Measurements from ENCODE around the gene CCDC30. TPM values are rescaled to one million over a fixed set of nuclear protein-coding genes. Genes with fewer than 3 reads are reported as not detected.

The CCDC30 gene
- total and polyA plus RNA-seq, 9 of the 15 experiments (the other 6 are each of a cell fraction or from before 2014, with no cell fraction given): 0.05 to 0.91 (median 0.24) TPM

DNA sequence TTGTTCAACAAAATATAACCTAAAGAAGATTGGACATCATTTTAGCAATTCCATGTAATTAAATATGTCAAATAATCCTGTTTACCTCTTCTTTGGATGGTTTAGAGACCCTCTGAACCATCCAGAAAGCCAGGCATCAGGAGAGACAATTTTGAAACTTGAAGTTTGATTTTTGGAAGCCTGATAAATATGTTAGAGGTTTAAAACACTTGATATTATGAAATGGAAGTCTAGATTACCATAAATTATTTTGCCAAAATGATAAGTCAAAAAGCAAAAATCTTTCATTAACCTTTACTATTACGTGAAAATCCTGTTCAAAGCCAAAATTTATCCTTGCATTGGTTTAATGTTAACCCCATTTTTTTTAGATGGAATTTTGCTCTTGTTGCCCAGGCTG lies 43.5 kb downstream of the CCDC30 start (continued):
- no peak for TF ChIP-seq ELK3 (CRISPR knock-in tag; IDR thresholded peaks at IDR 0.05)
- peak; percentile 47; the same call in 1 of the 2 replicates for TF ChIP-seq HLTF (IDR thresholded peaks at IDR 0.05)
- no peak for TF ChIP-seq ZNF449 (CRISPR knock-in tag; IDR thresholded peaks at IDR 0.05)
- no peak for TF ChIP-seq SREBF1 (IDR thresholded peaks at IDR 0.05; ENCODE audit: borderline replicate concordance, low read depth, low read length)
- TF ChIP-seq U2AF2 (optimal IDR thresholded peaks at IDR 0.05; ENCODE audit: low read depth, low read length): no peak
- no peak for TF ChIP-seq SRSF9 (IDR thresholded peaks at IDR 0.05; ENCODE audit: borderline replicate concordance, low read depth, low read length)
- no peak for TF ChIP-seq MCM2 (IDR thresholded peaks at IDR 0.05; ENCODE audit: low read depth)
- no peak for TF ChIP-seq IFI16 (CRISPR knock-in tag; IDR thresholded peaks at IDR 0.05)
- TF ChIP-seq DDX20 (tag; IDR thresholded peaks at IDR 0.05; ENCODE audit: low read depth): no peak
- TF ChIP-seq, protein P1, sequence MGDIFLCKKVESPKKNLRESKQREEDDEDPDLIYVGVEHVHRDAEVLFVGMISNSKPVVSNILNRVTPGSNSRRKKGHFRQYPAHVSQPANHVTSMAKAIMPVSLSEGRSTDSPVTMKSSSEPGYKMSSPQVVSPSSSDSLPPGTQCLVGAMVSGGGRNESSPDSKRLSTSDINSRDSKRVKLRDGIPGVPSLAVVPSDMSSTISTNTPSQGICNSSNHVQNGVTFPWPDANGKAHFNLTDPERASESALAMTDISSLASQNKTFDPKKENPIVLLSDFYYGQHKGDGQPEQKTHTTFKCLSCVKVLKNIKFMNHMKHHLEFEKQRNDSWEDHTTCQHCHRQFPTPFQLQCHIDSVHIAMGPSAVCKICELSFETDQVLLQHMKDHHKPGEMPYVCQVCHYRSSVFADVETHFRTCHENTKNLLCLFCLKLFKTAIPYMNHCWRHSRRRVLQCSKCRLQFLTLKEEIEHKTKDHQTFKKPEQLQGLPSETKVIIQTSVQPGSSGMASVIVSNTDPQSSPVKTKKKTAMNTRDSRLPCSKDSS (IDR thresholded peaks at IDR 0.05; ENCODE audit: low read depth, partially characterized antibody): peak; percentile 31
- no peak for TF ChIP-seq NFRKB (IDR thresholded peaks at IDR 0.05; ENCODE audit: low read depth)
- TF ChIP-seq RNF219 (CRISPR knock-in tag; IDR thresholded peaks at IDR 0.05): no peak
- TF ChIP-seq, protein P2, sequence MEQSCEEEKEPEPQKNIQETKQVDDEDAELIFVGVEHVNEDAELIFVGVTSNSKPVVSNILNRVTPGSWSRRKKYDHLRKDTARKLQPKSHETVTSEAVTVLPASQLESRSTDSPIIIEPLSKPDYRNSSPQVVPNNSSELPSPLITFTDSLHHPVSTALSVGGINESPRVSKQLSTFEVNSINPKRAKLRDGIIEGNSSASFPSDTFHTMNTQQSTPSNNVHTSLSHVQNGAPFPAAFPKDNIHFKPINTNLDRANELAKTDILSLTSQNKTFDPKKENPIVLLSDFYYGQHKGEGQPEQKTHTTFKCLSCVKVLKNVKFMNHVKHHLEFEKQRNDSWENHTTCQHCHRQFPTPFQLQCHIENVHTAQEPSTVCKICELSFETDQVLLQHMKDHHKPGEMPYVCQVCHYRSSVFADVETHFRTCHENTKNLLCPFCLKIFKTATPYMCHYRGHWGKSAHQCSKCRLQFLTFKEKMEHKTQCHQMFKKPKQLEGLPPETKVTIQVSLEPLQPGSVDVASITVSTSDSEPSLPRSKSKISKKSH (CRISPR knock-in tag; IDR thresholded peaks at IDR 0.05): peak; percentile 90
- TF ChIP-seq CBX1 (IDR thresholded peaks at IDR 0.05; ENCODE audit: low read depth): no peak
- TF ChIP-seq NR3C1 (CRISPR knock-in tag; IDR thresholded peaks at IDR 0.05): no peak
- no peak for TF ChIP-seq SOX6 (IDR thresholded peaks at IDR 0.05)
- peak; percentile 84 for TF ChIP-seq TRIM28 (IDR thresholded peaks at IDR 0.05)
- TF ChIP-seq TCF7 (IDR thresholded peaks at IDR 0.05; ENCODE audit: borderline replicate concordance): no peak
- no peak for TF ChIP-seq BMI1 (IDR thresholded peaks at IDR 0.05; ENCODE audit: low read length)
- TF ChIP-seq CREBBP (IDR thresholded peaks at IDR 0.05; ENCODE audit: low read depth, low read length): no peak
- no peak for TF ChIP-seq ETV5 (CRISPR knock-in tag; IDR thresholded peaks at IDR 0.05; ENCODE audit: low read depth)
- TF ChIP-seq NR2F6 (CRISPR knock-in tag; IDR thresholded peaks at IDR 0.05): no peak
- TF ChIP-seq ZNF124 (CRISPR knock-in tag; IDR thresholded peaks at IDR 0.05): no peak
